NCI-H446 treated with DMSO at 0.1 percent for 48 hours (cell line): ENCODE data around the gene HMCN2.

Experiments
- DNase-seq: peaks from one replicate; lab custom pipeline; 2025; lab: John Stamatoyannopoulos, UW

The HMCN2 gene, protein sequence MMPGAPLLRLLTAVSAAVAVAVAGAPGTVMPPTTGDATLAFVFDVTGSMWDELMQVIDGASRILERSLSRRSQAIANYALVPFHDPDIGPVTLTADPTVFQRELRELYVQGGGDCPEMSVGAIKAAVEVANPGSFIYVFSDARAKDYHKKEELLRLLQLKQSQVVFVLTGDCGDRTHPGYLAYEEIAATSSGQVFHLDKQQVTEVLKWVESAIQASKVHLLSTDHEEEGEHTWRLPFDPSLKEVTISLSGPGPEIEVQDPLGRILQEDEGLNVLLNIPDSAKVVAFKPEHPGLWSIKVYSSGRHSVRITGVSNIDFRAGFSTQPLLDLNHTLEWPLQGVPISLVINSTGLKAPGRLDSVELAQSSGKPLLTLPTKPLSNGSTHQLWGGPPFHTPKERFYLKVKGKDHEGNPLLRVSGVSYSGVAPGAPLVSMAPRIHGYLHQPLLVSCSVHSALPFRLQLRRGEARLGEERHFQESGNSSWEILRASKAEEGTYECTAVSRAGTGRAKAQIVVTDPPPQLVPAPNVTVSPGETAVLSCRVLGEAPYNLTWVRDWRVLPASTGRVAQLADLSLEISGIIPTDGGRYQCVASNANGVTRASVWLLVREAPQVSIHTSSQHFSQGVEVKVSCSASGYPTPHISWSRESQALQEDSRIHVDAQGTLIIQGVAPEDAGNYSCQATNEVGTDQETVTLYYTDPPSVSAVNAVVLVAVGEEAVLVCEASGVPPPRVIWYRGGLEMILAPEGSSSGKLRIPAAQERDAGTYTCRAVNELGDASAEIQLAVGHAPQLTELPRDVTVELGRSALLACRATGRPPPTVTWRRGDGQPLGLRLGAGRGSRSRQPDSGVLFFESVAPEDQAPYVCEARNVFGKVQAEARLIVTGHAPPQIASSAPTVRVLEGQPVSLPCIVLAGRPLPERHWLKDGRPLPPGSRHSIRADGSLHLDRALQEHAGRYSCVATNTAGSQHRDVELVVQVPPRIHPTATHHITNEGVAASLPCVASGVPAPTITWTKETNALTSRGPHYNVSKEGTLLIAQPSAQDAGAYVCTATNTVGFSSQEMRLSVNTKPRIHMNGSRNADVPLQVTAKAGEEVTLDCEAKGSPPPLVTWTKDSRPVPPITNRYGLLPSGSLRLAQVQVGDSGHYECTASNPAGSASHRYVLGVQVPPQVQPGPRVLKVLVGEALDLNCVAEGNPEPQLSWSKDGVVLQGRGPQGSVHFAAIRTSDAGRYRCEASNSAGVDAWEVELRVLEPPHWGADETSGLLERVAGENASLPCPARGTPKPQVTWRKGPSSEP (N-terminal part only)

DNA sequence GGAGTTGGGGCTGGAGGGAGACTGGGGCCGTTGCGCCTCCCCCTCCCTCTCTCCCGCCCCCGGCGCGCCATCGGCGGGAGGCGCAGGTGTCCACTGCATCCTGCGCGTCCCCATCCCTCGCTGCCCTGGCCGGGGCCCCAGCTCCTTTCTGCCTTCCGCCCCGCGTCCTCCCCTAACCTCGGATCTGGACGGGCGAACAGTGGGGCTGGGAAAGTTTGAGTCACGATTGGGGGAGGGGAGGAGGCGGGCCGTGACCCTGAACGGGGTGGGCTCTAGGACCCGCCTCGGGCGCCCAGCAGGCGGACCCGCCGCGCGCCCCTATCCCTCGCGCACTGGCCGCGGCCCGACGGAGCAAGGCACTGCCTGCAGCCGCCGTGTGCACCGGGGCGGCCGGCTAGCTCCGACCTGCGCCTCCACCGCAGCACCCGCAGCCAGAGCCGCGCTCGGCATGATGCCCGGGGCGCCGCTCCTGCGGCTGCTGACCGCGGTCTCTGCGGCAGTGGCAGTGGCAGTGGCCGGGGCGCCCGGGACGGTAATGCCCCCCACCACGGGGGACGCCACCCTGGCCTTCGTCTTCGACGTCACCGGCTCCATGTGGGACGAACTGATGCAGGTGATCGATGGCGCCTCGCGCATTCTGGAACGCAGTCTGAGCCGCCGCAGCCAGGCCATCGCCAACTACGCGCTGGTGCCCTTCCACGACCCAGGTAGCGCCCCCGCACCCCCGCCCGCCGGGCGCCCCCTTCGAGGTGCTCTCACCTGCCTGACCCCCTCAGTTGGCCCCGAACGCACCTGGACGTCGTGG, at the start of gene HMCN2:
HMCN2 (plus strand) TSS at position 330 of the 805 bp plus-strand sequence; CDS start at position 449, 119 bp downstream.
- no peak for DNase-seq

DNA sequence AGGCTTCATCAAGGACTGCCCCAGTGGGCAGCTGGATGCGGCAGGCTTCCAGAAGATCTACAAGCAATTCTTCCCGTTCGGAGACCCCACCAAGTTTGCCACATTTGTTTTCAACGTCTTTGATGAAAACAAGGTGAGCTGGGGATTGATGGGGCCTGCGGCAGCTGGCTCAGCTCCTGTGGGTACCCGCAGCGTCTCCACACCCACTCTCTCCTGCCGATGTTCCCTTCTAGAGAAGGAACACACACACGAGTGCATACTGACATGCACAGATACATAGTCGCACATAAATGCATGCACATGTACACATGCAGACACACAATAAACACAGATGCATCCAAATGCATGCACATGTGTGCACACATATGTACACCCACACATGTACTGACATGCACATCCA, 47.7 kb upstream of the HMCN2 start:
- DNase-seq: no peak

DNA sequence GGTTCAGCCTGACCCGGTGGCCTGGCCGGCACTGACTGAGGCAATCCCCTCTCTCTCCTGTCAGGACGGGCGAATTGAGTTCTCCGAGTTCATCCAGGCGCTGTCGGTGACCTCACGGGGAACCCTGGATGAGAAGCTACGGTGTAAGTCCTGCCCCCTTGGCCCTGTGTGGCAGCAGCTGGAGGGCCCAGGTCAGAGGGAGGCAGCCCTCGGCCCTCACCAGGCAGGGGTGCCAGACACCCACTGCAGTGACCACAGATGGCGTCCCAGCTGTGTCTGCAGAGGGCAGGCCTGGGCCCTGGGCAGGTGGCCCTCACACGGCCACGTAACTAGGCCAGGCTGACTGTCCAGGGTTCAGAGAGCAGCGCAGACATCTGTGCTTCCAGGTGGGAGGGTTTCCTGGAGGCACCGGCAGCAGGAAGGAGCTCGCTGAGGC, 45.9 kb upstream of the HMCN2 start:
- DNase-seq: no peak

DNA sequence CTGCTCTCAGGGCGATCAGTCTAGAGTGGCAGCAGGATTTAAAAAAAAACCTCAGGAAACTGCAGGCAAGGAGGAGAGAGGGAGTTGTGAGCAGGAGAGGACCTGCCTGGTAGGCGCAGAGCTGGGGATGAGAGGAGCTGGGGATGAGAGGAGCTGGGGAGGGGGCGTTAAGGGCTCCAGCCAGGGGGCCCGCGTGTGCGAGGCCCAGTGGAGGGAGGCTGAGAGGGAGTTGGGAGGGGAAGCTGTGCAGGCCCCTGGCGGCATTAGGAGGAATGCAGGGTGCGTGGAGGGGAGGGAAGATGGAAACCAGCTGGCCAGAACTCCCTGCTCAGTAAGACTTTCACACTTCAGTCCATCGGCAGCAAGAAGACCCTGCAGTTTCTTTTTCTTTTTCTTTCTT, 45.2 kb upstream of the HMCN2 start:
- DNase-seq: no peak

DNA sequence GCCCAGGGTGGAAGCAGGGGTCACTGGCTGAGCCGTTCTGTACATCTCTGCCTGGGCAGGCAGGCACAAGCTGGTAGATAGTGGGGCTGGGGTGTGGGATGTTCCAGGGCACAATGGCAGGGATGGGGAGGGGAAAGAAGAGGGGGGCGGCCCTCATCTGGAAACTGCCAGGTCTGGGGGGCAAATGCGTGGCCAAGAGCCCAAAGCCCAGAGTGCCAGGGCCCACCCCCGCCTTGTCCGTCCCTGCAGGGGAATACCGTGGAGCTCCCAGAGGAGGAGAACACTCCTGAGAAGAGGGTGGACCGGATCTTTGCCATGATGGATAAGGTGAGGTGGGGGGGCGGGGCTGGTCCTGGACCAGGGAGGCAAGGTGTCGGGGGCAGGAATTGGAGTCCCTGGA, 42.7 kb upstream of the HMCN2 start:
- DNase-seq: no peak

DNA sequence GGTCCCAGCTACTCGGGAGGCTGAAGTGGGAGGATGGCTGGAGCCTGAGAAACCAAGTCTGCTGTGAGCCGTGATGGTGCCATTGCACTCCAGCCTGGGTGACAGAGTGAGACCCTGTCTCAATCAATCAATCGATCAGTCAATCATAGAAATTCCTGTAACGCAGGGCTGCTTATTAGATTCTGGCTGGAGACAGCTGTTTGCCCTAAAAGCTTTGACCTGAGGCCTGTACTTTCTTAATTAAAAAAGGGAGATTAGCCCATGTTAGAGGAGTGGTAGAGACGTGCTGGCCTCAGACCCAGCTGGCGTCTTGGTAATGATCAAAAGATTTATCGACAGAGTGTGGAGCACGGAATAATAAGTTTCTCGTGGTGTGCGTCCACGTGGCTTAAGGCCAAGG, 40.5 kb upstream of the HMCN2 start:
- DNase-seq: no peak

DNA sequence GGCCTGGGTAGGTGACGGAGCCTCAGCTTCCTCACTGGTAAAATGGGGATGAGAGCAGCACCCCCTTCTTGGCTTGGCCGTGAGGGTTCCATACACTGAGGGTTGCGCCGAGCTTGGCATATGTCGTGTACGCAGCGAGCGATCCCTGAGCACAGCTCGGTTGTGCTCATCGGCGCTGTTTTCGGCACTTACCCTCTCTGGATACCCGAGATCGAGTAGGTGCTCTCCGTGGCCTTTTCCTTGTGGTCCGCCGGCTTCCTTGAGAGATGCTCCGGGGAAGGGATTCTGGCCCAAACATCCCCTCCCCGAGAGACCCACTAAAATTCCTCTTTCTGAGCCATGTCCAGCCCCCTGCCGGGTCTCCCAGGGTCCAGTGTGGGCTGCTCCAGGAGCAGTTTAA, 40.0 kb upstream of the HMCN2 start:
- DNase-seq: no peak

DNA sequence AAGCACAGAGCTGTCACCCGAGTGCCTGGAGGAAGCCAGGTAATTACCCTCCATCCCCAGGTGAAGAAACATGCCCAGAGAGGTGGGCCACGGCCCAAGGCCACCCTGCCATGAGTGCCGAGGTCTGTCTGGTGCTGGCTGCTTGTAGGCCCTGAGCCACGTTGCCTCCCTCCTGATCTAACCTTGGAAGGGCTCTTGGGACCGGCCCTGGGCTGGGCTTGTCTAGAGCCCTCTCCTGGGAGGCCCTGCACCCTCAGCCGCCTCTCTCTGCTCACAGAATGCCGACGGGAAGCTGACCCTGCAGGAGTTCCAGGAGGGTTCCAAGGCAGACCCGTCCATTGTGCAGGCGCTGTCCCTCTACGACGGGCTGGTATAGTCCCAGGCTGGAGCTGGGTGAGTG, 39.4 kb upstream of the HMCN2 start:
- no peak for DNase-seq

DNA sequence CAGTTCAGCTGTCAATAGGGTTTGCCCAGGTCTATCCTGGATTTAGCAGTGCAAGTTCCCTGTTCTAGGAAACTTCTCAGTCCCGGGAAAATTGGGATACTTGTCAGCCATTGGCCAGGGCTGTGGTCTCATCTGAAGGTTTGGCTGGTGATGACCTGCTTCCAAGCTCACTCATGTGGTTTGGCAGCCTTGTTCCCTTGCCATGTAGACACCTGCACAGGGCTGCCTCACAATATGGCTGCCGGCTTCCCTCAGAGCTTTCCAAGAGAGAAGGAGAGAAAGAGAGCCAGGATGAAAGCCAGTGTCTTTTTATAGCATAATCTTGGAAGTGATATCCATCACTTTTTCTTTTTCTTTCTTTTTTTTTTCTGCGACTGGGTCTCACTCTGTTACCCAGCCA, 37.7 kb upstream of the HMCN2 start:
- no peak for DNase-seq

DNA sequence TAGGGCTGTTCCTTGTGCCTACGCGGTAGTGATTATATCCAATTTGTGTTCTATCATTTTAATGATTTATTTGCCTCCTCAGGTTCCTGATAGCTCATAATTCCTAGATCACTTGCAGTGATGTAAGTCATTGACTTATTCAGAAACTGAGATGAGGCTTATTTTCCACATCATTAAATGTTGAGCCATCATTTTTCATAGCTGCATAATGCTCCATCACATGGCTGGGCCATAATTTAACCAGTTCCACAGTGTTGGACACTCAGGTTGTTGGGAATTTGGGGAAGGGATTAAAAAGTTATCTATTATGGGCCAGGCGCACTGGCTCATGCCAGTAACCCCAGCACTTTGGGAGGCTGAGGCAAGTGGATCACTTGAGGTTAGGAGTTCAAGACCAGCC, 35.8 kb upstream of the HMCN2 start:
- DNase-seq: no peak

DNA sequence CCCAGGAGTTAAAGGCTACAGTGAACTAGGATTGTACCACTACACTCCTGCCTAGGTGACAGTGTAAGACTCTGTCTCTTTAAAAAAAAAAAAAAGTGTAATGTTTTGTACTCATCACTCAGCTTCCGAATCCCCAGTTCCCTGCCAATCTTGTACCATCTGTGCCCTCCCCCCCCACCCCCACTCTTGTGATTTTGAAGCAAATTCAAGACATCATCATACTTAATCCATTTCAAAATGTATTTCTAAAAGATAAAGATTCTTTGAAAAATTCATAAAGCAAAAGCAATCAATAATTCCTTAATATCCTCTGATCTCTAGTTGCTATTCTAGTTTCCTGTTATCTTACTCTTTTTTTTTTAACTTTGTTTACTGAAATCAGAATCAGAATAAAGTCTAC, 34.9 kb upstream of the HMCN2 start:
- no peak for DNase-seq

DNA sequence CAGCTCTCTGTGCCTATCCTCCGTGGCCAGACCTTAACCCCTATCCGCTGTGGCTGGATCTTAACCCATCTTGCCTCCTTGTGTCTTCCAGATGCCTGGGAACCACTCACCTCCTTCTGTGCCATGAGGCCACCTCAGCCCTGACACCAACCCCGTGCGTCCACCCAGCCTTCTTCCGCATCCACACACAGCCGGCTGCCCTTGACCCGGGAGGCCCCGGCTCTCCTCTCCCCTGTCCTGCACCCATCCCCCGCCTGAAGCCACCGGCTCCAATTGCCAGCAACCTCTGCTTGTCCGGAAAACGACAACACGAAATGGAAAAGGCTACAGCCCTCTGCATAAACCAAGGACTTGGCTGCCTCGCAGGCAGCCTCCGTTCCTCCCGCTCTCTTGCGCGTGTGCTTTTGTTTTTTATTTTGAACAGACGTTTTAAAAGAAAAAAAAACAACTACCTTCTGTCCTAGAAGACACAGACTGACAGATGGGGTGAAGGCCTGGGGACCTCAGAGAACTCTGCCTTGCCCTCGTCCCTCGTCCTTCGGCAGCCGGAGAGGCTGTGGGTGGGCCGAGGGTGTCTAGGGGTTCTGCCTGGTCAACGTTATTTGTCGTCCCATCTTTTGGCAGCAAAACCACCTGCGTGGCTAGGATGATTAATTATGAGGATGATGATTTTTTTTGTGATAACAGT, 32.5 kb upstream of the HMCN2 start:
- DNase-seq: no peak

DNA sequence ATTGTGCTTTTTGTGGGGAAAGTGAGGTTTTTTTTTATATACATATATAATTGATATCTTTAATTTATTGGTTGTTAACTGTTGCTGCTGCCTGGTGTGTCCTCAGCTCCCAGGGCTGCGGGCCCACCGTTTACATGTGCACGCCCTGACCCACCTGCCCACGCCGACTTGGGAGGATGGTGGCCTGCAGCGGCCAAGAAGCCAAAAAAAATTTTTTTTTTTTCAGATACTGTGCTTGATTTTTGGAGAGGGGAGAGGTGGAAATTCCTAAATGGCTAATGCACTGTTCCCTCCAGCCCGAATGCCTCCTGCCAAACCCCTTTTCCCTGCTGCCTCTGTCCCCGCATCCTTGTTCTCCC, 32.0 kb upstream of the HMCN2 start:
- no peak for DNase-seq

DNA sequence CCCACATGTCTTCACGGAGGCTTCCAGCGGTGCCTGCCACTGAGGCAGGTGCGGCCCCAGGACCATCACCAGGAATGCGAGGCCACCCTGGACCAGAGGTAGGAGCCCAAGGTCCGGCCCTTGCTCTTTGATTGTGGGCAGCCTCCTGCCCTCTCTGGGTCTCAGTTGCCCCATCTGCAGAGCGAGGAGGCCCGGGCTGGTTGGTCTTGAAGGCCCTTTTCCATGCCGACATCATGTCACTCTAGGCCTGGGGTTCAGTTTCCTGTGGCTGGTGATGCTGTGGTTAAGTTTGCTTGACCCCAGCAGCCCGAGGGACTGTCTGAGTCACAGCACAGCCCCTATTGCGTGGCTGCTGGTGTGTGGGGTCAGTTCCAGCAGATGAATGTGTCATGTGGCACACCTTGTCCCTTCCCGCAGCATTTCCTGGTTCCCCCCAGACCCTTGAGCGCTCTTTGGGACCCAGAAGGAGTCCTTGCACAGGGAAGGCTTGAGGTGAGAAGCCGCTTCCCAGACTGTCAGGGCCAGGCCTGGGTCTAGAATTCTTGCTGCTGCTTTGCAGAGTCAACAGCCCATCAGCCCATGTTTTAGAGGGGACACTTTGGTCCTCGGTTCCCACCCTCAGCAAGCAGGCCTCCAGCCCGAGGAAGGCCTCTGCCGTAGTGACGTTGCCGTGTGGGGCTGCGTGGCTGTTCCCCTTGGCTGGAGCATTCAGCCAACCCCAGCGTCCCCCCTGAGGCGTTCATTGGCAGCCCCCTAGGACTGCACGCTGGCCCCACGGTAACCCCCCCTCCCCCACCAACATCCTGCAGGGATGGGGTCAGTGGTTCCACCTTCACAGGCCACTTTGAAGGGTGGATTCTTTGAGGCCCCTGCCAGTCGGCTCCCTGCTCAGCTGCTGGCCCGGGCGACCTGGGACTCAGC, 31.0 kb upstream of the HMCN2 start:
- no peak for DNase-seq

DNA sequence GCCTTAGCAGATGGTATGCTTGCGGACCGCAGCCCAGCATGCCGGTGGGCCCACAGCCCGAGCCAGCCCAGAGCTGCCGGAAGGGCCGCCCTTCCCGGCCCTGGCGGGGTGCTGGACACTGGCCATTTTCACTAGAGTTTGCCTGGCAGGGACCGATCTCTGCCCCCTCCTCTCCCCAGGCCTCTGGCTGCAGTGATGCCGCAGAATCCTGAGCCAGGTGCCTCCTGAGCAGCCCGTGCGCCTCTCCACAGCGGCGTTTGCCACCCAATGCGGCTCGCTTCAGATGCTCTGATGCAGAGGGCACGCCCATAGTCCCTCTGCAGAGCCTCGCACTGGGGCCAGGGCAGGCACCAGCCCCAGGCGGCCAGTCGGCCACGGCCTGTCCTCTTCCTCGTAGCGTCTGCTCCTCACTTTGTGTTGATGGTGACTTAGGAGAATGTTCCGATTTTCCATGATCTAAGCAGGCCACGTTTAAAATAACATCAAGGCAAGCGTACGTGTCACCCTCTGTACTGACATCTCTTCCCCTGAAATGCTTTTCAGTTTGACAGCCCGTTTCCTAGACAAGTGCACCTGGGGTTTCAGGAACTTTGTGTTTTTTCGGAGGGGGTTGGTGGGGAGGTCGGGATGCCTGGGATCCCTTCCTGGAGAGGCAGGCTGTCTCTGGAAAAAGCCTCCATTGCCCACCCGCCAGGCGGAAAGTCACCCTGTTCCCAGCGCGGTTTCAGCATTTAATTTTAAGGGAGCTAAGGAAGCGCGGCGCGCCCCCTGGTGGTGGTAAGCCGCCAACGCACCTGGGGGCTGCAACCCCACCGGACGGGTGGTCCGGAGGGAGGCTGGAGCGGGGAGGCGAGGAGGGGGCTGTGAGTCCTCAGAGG, 29.8 kb upstream of the HMCN2 start:
- no peak for DNase-seq

DNA sequence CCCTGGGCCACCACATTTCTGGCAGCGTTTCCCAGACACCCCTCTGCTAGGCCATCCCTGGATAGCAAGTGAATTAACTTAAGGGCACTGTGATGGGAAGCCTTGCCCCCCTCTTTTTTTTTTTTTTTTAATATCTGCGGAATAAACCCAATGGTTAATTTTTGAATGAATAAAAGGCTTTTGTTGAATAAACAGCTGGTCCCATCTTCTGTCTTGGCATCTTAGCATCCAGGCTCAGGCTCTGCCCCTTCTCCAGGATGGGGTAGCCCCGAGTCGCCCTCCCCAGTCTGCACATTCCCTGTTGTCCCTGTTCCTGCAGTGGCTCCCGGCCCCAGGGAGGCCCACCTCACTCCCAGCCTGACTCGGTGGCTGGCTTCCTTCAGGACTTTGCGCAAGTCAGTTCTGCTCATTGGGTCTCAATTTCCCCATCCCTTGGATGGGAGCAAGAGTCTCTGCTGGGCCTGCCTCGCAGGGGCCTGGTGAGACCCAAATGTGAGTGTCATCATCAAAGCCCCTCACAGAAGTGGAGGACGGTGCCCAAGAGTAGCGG, 29.0 kb upstream of the HMCN2 start:
- DNase-seq: no peak

DNA sequence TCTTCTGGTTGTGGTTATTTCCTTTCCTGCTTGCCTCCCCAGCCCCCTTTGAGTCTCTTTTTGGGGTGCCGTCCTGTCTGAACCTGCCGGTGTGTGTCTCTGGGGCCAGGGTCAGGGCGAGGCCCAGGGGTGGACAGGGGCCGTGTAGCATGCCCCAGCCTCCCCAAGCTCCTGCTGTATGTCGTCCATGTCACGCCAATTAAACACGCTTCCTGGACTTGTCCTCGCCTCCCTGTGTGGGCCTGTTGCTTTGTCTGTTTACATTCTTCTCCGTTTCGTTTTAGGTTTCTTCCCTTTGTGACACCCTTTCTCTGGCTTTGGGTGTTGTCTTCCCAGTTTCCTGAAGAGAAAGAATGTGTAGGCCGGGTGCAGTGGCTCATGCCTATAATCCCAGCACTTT, 28.5 kb upstream of the HMCN2 start:
- no peak for DNase-seq

DNA sequence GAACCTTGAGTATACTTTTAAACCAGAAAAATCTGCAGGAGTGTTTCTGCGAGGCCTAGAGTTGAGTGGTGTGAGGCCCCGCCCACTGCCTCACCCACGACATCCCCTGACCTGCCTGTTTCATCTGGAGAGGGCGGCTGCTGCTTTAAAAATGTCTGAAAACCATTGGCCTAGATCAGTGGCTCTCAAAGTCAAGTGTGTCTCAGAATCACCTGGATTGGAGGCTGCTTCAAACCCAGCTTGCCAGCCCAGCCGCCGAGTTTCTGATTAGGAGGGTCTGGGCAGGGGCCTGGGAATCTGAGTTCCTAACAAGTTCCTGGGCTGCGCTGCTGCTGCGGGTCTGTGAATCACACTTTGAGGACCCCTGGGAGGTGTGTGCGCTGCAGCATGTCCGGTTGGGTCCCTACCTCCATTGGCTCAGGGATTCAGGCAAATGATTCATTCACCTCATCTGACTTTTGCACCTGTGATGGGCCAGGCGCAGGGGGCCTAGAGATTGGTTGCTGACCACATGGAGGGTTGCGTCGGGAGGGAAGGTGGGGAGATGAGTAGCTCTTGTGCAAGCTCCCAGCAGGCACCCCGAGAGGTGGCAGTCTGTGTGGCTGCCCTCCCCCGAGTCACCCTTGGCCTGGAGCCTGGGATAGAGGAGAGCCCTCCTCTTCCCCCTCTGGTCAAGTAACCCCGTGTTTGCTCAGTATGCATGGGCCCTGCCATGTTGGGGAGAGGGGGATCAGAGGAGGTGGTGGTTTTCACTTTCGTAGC, 27.6 kb upstream of the HMCN2 start:
- no peak for DNase-seq
